ENCODE measurements around the gene LEKR1. TPM values are rescaled to one million over a fixed set of nuclear protein-coding genes. Genes with fewer than 3 reads are reported as not detected.
A peak's percentile ranks its signal among the peaks of the same experiment; 100 is the strongest.

LEKR1 gene
- total and polyA plus RNA-seq, 2 of the 13 experiments (the other 11 are each of a cell fraction or from before 2014, with no cell fraction given) = 0.49 to 1.5 TPM

GRCh38 chr3:157094751-157095480 is 268.8 kb downstream of the LEKR1 start (continued):
- TF ChIP-seq, protein P1, sequence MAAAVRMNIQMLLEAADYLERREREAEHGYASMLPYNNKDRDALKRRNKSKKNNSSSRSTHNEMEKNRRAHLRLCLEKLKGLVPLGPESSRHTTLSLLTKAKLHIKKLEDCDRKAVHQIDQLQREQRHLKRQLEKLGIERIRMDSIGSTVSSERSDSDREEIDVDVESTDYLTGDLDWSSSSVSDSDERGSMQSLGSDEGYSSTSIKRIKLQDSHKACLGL (CRISPR knock-in tag; IDR thresholded peaks at IDR 0.05) = no peak
- no peak for TF ChIP-seq TAF15 (IDR thresholded peaks at IDR 0.05; ENCODE audit: low read depth, low read length, poor library complexity, severe bottlenecking)
- no peak for TF ChIP-seq ARID2 (CRISPR knock-in tag; IDR thresholded peaks at IDR 0.05; ENCODE audit: borderline replicate concordance)
- TF ChIP-seq JUND (CRISPR knock-in tag; IDR thresholded peaks at IDR 0.05) = no peak
- no peak for TF ChIP-seq ZNF234 (CRISPR knock-in tag; conservative IDR thresholded peaks at IDR 0.05)
- no peak for TF ChIP-seq ZMYM2 (CRISPR knock-in tag; IDR thresholded peaks at IDR 0.05)
- no peak for TF ChIP-seq ESRRA (CRISPR knock-in tag; IDR thresholded peaks at IDR 0.05; ENCODE audit: low read depth)
- TF ChIP-seq ZNF143 (CRISPR knock-in tag; IDR thresholded peaks at IDR 0.05) = no peak; the same call in 1 of the 2 replicates
- TF ChIP-seq ZNF615 (CRISPR knock-in tag; IDR thresholded peaks at IDR 0.05; ENCODE audit: borderline replicate concordance) = no peak
- peak; percentile 71 for TF ChIP-seq ERF (CRISPR knock-in tag; IDR thresholded peaks at IDR 0.05)
- TF ChIP-seq NPAS2 (CRISPR knock-in tag; IDR thresholded peaks at IDR 0.05; ENCODE audit: borderline replicate concordance) = no peak
- TF ChIP-seq RARA (CRISPR knock-in tag; IDR thresholded peaks at IDR 0.05) = peak; percentile 75
- TF ChIP-seq YEATS2 (CRISPR knock-in tag; IDR thresholded peaks at IDR 0.05; ENCODE audit: borderline replicate concordance) = no peak; the same call in 1 of the 2 replicates
- TF ChIP-seq NFRKB (IDR thresholded peaks at IDR 0.05) = no peak
- TF ChIP-seq SETDB1 (CRISPR knock-in tag; IDR thresholded peaks at IDR 0.05; ENCODE audit: borderline replicate concordance) = no peak
- TF ChIP-seq ZNF543 (CRISPR knock-in tag; IDR thresholded peaks at IDR 0.05) = no peak
- no peak for TF ChIP-seq GLI4 (CRISPR knock-in tag; IDR thresholded peaks at IDR 0.05; ENCODE audit: borderline replicate concordance)
- peak; percentile 68; the same call in 1 of the 2 replicates for TF ChIP-seq SOX5 (CRISPR knock-in tag; IDR thresholded peaks at IDR 0.05; ENCODE audit: borderline replicate concordance)
- TF ChIP-seq ZNF850 (CRISPR knock-in tag; conservative IDR thresholded peaks at IDR 0.05) = no peak
- no peak for TF ChIP-seq ZNF496 (CRISPR knock-in tag; IDR thresholded peaks at IDR 0.05; ENCODE audit: insufficient replicate concordance)
- no peak for TF ChIP-seq SMYD3 (CRISPR knock-in tag; IDR thresholded peaks at IDR 0.05)
- 0 out of 2 replicates have a peak, but pooled peaks have one; percentile 34 for TF ChIP-seq ZNF772 (CRISPR knock-in tag; IDR thresholded peaks at IDR 0.05)
- TF ChIP-seq FOSL1 (CRISPR knock-in tag; IDR thresholded peaks at IDR 0.05; ENCODE audit: borderline replicate concordance) = 0 out of 2 replicates have a peak, but pooled peaks have one; percentile 9
- TF ChIP-seq CBX1 (IDR thresholded peaks at IDR 0.05; ENCODE audit: low read depth) = no peak
- TF ChIP-seq, protein P2, sequence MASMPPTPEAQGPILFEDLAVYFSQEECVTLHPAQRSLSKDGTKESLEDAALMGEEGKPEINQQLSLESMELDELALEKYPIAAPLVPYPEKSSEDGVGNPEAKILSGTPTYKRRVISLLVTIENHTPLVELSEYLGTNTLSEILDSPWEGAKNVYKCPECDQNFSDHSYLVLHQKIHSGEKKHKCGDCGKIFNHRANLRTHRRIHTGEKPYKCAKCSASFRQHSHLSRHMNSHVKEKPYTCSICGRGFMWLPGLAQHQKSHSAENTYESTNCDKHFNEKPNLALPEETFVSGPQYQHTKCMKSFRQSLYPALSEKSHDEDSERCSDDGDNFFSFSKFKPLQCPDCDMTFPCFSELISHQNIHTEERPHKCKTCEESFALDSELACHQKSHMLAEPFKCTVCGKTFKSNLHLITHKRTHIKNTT (CRISPR knock-in tag; IDR thresholded peaks at IDR 0.05) = no peak
- TF ChIP-seq KDM5A (IDR thresholded peaks at IDR 0.05; ENCODE audit: borderline replicate concordance, low read length) = no peak
- no peak for TF ChIP-seq MYPOP (CRISPR knock-in tag; IDR thresholded peaks at IDR 0.05)
- peak; percentile 64 for TF ChIP-seq SKI (IDR thresholded peaks at IDR 0.05; ENCODE audit: partially characterized antibody)
- no peak for TF ChIP-seq SNAPC5 (CRISPR knock-in tag; IDR thresholded peaks at IDR 0.05; ENCODE audit: borderline replicate concordance)
- TF ChIP-seq POLR2G (IDR thresholded peaks at IDR 0.05; ENCODE audit: low read depth, low read length) = no peak
